H1 (cell line): ENCODE data around the gene SLC6A19.

Experiments
- CHD1 ChIP-seq: IDR thresholded peaks from 2 replicates; pipeline ENCODE4 v1.6.1; 2012; ENCODE audit warnings: low read depth, low read length, improper control_type of control experiment
- CTCF ChIP-seq, 3 experiments: IDR thresholded peaks; 1 replicate in 2 of 3; 2 replicates in 1 of 3; pipeline versions ENCODE4 v1.5.1 to v1.6.1; 2011; ENCODE audit warnings: low read length in 3 of 3, mild to moderate bottlenecking in 3 of 3, inconsistent platforms in 2 of 3, low read depth in 1 of 3, moderate library complexity in 1 of 3; ENCODE audit not compliant: insufficient read depth in 1 of 3; ENCODE audit errors: control extremely low read depth in 1 of 3
- EP300 ChIP-seq, 2 experiments: IDR thresholded peaks; 1 replicate in 1 of 2; 2 replicates in 1 of 2; pipeline ENCODE4 v1.6.1; 2011 to 2012; ENCODE audit warnings: low read depth in 2 of 2, low read length in 2 of 2, mild to moderate bottlenecking in 2 of 2, borderline replicate concordance in 1 of 2, inconsistent platforms in 1 of 2, moderate library complexity in 1 of 2
- POLR2AphosphoS5 ChIP-seq: IDR thresholded peaks from 2 replicates; pipeline ENCODE4 v1.6.1; 2011; ENCODE audit warnings: low read depth, low read length
- RAD21 ChIP-seq, 2 experiments: IDR thresholded peaks in 1 of 2; conservative IDR thresholded peaks in 1 of 2; 2 replicates each; pipeline ENCODE4 v1.6.1; 2011; ENCODE audit warnings: low read depth in 2 of 2, low read length in 2 of 2, improper control_type of control experiment in 1 of 2, inconsistent platforms in 1 of 2, mild to moderate bottlenecking in 1 of 2, moderate library complexity in 1 of 2
- RBBP5 ChIP-seq: IDR thresholded peaks from 2 replicates; pipeline ENCODE4 v1.7.1; 2012; ENCODE audit warnings: low read depth, mild to moderate bottlenecking, inconsistent platforms, low read length, moderate library complexity, borderline replicate concordance
- TAF1 ChIP-seq: IDR thresholded peaks from 2 replicates; pipeline ENCODE4 v1.6.1; 2011; ENCODE audit warnings: mild to moderate bottlenecking, low read depth, low read length
- TBP ChIP-seq: IDR thresholded peaks from 2 replicates; pipeline ENCODE4 v1.6.1; 2011; ENCODE audit warnings: low read depth, low read length, improper control_type of control experiment
- USF2 ChIP-seq: IDR thresholded peaks from 2 replicates; pipeline ENCODE4 v1.6.1; 2011; ENCODE audit warnings: low read length, improper control_type of control experiment
- YY1 ChIP-seq: IDR thresholded peaks from 2 replicates; pipeline ENCODE4 v1.6.1; 2011; ENCODE audit warnings: low read depth, mild to moderate bottlenecking, low read length

GRCh38 chr5:1264211-1264610 is 62.8 kb downstream of the SLC6A19 start:
- TF ChIP-seq TAF1, result no peak
- no peak for TF ChIP-seq RBBP5
- TF ChIP-seq CTCF (IDR thresholded peaks at IDR 0.05; ENCODE audit: control extremely low read depth in 1 of 3, insufficient read depth in 1 of 3, low read depth in 1 of 3, low read length in 3 of 3), result no peak
- TF ChIP-seq EP300 (IDR thresholded peaks at IDR 0.05; ENCODE audit: borderline replicate concordance in 1 of 2, low read depth in 2 of 2, low read length in 2 of 2), result no peak
- TF ChIP-seq RAD21 (IDR thresholded peaks at IDR 0.05 in 1 of 2, conservative IDR thresholded peaks at IDR 0.05 in 1 of 2; ENCODE audit: low read depth in 2 of 2, low read length in 2 of 2), result no peak
- TF ChIP-seq USF2, result no peak
- no peak for TF ChIP-seq POLR2AphosphoS5
- TF ChIP-seq YY1, result no peak
- TF ChIP-seq TBP, result no peak
- TF ChIP-seq CHD1, result no peak
